NCI-H2029 (cell line): ENCODE data around the gene DIRAS1.
"Not testable (repeated sequence)": the region's sequence is repeated elsewhere in the genome, so short reads cannot be mapped to it uniquely, and the experiment has no call there.

ENCODE experiments used
- DNase-seq: peaks from one replicate; lab custom pipeline; 2025; lab: John Stamatoyannopoulos, UW

The DIRAS1 gene

GRCh38 chr19:2726904-2727639 is 5.9 kb upstream of the DIRAS1 start:
- DNase-seq = no peak

DNA sequence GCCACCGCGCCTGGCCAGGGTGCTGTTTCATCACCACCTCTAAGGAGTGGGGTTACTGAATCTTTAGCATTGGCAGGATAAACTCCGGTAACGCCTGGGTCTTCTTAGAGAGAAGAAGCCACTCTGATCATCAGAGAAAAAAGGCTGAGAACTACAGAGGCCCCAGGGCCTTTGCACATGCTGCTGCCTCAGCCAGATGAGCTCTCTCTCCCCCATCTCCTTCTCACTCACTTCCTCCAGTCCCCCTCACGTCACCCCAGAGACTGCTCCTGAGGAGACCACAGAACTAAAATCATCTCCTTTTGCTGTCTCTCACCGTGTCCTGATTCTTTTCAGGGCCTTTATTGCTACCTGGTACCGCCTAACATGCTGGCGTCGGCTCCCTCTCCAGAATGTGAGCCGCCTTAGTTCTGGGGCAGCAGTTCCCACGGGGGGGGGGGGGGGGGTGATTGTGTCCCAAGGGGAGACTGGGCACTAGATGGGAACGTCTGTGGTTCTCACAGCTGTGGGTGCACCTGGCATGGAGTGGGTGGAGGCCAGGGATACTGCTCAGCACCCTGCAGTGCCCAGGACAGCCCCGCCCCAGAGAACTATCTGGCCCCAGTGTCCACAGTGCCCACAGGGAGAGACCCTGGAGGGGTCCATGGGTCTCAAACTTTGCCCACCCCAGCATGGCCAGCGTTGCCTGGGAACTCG is 5.1 kb upstream of the DIRAS1 start:
- no peak for DNase-seq

DNA sequence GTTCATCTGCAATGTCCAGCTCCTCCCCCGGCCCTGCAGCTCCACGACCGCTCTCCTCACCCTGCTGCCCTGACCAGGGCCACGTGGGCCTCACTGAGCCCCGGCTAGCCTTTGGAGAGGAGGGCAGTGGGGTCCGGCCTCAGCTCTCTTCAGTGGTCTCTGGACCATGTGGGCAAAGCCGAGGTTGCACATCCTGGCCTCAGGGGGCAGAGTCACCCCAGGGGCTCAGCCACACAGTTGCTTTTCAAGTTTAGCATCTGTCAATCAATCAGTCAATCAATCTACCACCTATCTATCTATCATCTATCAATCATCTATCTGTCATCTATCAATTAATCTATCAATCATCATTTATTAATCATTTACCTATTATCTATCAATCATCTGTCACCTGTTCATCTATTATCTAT is 3.0 kb upstream of the DIRAS1 start:
- DNase-seq = no peak

DNA sequence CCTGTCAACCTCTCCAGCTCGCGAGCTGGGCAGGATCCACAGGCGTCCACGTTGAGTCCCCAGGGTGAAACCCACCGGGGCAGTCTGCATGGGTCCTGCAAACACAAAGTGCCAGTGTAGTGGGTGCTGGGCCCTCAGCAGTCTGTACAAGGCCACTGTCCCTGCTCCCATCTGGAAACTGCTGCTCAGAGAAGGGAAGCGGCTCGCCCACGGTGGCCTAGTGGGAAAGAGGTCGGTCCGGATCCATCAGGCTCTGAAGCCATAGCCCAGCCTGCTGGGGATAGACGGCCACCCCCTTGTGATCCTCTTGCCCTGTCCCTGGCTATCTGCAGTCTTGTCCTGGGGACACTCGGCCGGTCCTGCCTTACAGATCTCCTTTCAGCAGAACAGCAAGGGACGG is 2.6 kb upstream of the DIRAS1 start:
- DNase-seq = no peak

DNA sequence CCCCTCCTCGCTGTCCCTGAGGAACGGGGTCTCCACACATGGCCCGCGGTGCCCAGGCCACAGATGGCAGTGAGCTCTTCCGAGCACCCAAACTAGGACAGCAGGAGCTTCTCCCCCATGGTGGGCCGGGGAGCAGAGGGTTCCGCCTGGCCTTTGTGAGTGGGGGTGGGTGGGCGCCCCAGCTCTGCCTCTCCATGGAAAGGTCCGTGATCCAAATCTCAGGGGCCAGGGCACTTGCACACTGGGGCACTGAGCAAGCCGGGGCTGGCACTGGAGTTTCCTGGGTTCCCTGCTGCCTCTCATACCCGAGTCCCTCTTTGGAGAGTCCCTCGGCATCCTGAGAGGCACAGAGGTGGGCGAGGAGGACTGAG is 2.2 kb upstream of the DIRAS1 start:
- DNase-seq = no peak

GRCh38 chr19:2722541-2723344 is 1.6 kb upstream of the DIRAS1 start:
- DNase-seq = no peak

DNA sequence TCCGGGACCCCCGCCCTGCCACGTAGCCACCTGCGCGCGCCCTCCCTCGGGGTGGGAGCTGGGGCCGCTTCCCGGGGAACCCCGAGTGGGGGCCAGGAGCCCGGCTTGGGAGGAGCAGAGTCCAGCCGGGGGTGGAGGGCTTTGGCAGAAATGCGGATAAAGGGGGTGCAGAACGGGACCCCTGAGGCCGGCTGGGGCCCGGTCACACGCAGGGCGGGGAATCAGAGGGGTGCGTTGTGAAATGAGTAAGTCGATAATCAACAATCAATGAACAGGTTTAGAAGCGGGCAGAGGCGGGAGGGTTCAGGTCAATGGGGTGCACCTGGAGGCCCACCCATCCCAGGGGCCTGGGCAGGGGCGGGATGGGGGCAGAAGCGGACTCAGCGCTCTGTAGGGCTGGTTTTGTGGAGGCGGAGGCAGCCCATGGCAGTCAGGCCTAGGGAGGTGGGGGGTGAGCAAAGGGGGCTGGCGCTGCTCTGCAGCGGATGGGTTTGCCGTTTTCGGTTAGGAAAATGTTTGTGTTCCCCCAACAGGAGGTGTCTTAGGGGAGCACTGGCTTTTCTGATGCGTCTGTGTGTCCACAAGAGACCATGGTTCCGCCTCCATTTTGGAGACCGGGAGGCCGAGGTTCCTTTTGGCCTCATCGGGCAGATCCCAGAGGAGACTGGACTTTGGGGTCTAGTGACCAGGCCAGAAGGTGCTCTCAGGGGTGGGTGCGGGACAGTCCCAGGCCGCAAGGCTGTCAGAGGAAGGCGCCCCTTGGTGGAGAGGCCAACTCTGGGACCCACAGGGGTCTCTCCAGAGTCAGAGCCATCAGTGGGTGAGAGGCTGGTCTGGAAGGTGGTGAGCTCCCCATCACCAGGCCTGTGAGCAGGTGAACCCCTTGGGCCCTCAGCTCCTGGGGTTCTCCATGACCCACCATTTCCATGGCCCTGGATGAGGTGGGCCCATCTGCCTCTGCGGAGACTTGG is 683 bp upstream of the DIRAS1 start:
- DNase-seq = no peak

DNA sequence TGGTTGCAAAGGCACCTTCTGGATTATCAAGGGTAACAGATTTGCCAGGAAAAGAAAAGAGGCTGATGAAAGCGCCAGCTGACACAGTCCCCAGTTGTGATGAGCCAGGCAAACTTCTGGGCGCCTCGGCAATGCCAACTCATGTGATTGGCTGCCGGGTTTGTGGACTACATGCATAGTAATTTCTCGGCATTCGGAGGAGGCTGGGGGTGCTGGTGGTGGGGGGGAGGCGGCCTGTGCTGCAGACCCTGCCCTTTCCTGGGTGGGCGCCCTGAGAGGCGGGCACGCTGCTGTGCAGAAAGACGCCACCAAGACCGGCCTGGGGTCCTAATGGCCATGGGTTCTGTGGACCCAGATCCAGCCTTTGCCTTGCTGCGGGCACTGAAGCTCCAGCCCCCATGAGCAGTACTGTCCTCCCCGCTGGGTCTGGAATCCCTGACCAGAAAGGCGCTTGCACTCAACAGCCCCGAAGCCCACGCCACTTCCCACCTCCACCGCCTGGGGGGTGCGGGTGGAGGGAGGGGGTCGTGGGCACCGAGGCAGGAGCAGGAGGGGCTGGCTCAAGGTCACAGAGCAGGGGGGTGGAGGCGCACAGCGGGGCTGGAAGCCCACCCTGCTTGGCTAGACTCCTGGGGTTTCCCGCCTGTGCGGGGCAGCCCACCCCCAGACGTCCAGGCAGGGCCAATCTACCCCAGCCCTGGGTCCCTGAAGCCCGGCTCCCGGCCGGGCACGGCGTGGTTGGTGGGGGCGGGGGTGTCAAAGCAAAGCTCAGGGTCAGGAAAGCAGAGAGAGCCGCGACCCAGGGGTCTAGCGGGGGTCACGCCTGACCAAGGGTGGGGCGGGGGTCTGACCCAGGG is 1.0 kb downstream of the DIRAS1 start:
- DNase-seq = no peak

GRCh38 chr19:2719232-2719735 is 1.9 kb downstream of the DIRAS1 start:
- no peak for DNase-seq

- no peak for DNase-seq
Observed at GRCh38 chr19:2717638-2718541, 3.3 kb downstream of the DIRAS1 start.

- no peak for DNase-seq
Observed at GRCh38 chr19:2716722-2717637, 4.2 kb downstream of the DIRAS1 start.

DNA sequence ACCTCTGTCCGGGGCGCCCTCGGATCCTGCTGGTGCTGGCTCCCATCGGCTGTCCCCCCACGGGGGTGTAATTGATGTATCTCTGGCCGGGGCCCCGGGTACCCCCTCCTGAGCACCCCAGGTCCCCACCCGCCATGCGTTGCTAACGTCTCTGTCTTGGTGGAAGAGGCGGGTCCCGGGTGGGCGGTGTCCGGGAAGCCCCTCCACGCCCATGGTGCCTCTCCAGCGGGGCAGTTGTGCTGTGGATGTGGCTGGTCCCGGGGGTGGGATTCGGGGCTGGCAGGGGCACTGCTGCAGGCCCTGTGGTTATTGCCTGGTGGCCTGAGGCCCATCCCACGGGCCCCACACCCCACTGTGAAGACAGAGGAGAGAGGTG is 4.9 kb downstream of the DIRAS1 start:
- no peak for DNase-seq

- no peak for DNase-seq
Observed at GRCh38 chr19:2715470-2716274, 5.5 kb downstream of the DIRAS1 start.

DNA sequence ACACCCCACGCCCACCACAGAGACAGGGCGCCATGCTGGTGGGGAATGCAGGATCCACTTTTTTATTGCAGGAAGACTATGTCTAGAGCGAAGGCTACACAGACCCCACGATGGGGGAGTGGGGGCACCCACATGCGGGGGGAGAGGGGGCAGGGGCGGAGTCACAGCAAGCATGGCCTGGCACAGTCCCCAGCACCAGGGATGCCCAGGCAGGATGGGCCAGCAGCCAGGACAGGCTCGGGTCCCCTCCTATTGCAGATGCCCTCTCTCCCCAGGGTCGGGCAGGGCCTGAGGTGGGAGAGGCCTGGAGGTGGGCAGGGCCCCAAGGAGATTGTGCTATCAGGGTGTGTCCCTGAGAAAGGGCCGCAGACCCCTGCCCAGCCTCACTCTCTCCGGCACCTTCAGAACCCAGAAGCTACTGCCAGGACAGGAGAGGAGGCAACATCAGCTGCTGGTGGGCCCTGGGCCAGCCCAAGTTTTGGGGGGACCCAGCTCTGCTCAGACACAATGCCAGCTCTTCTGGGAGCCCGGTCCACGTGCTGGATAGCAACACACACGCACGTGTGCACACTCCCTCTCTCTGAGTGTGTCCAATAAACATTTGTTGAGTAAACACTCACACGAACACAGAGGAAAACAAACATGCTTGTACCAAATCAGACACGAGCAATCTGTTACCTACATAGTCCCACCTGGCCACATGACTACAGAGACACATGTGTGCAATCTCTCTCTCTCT is 6.5 kb downstream of the DIRAS1 start:
- DNase-seq = no peak

GRCh38 chr19:2714102-2714501 is 7.1 kb downstream of the DIRAS1 start:
- not testable (repeated sequence) for DNase-seq

DNA sequence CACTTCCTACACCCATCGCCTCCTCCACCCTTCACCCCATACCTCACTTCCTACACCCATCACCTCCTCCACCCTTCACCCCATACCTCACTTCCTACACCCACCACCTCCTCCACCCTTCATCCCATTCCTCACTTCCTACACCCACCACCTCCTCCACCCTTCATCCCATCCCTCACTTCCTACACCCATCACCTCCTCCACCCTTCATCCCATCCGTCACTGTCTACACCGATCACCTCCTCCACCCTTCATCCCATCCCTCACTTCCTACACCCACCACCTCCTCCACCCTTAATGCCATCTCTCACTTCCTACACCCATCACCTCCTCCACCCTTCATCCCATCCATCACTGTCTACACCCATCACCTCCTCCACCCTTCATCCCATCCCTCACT is 8.0 kb downstream of the DIRAS1 start:
- DNase-seq = not testable (repeated sequence)

- no peak for DNase-seq
Observed at GRCh38 chr19:2711875-2712205, 9.3 kb downstream of the DIRAS1 start.
